Measurements from ENCODE around the gene SIM1. TPM values are rescaled to one million over a fixed set of nuclear protein-coding genes. Genes with fewer than 3 reads are reported as not detected.

SIM1 gene
- total and polyA plus RNA-seq, 2 experiments from 2014 or later, result not detected

DNA sequence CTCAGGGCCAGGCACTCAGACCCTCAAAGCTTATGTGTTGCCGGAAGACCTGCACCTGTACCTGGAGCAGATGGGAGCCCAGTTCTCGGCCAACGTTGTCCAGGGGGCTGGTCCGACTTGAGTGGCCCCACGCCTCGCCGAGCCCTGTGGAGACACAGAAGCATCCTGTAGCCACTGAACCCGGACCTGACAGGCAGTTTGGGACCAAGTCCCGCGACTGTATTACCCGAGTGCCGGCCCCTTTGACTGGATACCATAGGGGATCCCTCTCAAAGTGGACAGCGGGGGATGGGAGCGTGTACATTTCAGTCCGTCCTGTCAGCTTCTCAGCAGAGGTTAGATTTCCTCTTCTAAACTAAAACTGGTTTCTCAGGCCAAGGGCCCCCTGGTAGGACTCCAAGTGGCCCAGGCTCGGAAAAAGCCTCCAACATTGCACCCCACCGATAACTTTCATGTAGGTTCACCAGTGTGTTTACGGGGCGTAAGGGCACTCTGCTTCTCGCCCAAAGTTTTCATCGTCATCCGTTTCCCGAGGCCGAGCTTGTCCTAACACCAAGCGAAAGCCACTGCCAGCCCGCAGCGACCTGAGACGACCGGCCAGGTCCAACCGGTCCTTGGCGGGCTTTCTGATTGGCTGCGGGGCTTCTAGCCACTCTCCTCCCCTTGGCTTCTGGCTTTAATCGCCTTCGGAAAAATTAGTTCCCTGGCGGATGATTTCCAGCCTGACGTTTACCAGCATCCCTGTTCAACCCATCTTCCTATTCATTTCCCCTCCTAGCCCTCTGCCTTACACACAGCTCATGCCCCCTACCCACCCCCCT lies 10.8 kb downstream of the SIM1 start:
- H3K4me1 ChIP-seq (ENCODE audit: low read depth), result no peaks in the 10 kb centered on the region
- peaks cover 100% of the 10 kb centered on the region for H3K27me3 ChIP-seq
- no peaks in the 10 kb centered on the region for H3K9me3 ChIP-seq (ENCODE audit: low read depth)
- TF ChIP-seq, protein P1, sequence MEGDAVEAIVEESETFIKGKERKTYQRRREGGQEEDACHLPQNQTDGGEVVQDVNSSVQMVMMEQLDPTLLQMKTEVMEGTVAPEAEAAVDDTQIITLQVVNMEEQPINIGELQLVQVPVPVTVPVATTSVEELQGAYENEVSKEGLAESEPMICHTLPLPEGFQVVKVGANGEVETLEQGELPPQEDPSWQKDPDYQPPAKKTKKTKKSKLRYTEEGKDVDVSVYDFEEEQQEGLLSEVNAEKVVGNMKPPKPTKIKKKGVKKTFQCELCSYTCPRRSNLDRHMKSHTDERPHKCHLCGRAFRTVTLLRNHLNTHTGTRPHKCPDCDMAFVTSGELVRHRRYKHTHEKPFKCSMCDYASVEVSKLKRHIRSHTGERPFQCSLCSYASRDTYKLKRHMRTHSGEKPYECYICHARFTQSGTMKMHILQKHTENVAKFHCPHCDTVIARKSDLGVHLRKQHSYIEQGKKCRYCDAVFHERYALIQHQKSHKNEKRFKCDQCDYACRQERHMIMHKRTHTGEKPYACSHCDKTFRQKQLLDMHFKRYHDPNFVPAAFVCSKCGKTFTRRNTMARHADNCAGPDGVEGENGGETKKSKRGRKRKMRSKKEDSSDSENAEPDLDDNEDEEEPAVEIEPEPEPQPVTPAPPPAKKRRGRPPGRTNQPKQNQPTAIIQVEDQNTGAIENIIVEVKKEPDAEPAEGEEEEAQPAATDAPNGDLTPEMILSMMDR (IDR thresholded peaks at IDR 0.05; ENCODE audit: low read depth, low read length), result no peak
- H3K36me3 ChIP-seq, result no peaks in the 10 kb centered on the region
- no peak for DNase-seq (ENCODE audit: low read depth in 1 of 2, low spot score in 1 of 2)
- H3K27ac ChIP-seq, result no peak overlapping the region
- H3K4me3 ChIP-seq, result no peak overlapping the region

DNA sequence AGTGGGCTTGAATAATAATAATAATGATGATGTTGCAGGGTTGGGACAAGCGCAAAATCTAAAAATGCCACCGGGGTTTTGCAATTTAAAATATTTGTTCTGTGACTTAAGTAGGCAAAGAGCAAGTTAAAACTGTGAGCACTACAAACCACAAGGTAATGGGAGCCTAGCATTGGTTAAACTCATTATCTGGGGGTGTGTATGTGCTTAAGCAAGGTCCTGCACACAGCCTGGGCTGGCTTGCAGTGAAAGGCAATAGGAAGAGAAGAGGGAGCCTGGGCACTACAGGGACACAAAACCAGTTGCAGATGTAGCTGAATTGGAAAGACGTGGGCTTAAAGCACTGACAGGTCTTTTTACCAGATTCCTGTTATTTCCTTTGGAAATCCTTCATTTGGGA lies 11.7 kb downstream of the SIM1 start:
- H3K36me3 ChIP-seq, result no peaks in the 10 kb centered on the region
- H3K27ac ChIP-seq, result no peak overlapping the region
- H3K4me3 ChIP-seq, result no peak overlapping the region
- H3K27me3 ChIP-seq, result peaks cover 100% of the 10 kb centered on the region
- no peaks in the 10 kb centered on the region for H3K4me1 ChIP-seq (ENCODE audit: low read depth)
- DNase-seq (ENCODE audit: low read depth in 1 of 2, low spot score in 1 of 2), result no peak
- H3K9me3 ChIP-seq (ENCODE audit: low read depth), result no peaks in the 10 kb centered on the region
- TF ChIP-seq, protein P1 (IDR thresholded peaks at IDR 0.05; ENCODE audit: low read depth, low read length), result no peak

DNA sequence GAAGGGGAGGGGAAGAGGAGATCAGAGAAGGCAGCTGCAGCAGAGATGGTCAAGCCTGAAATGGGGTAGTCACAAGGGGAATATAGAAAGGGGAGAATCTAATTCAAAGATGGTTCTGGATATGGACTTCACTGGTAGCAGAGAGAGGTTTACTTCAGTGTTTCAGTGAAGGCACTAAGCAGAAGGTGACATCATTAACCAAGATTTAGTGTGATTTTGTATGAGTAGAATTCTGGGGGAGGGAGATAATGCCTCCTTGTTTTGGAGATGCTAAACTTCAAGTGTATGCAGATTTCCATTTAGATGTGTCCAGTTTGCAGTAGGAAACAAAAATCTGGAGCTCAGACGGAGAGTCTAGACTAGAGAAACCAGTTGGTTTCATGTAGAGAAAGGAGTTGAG lies 13.1 kb downstream of the SIM1 start:
- no peaks in the 10 kb centered on the region for H3K4me1 ChIP-seq (ENCODE audit: low read depth)
- H3K4me3 ChIP-seq, result no peak overlapping the region
- no peaks in the 10 kb centered on the region for H3K36me3 ChIP-seq
- DNase-seq (ENCODE audit: low read depth in 1 of 2, low spot score in 1 of 2), result no peak
- no peaks in the 10 kb centered on the region for H3K9me3 ChIP-seq (ENCODE audit: low read depth)
- peaks cover 100% of the 10 kb centered on the region for H3K27me3 ChIP-seq
- TF ChIP-seq, protein P1 (IDR thresholded peaks at IDR 0.05; ENCODE audit: low read depth, low read length), result no peak
- H3K27ac ChIP-seq, result no peak overlapping the region

DNA sequence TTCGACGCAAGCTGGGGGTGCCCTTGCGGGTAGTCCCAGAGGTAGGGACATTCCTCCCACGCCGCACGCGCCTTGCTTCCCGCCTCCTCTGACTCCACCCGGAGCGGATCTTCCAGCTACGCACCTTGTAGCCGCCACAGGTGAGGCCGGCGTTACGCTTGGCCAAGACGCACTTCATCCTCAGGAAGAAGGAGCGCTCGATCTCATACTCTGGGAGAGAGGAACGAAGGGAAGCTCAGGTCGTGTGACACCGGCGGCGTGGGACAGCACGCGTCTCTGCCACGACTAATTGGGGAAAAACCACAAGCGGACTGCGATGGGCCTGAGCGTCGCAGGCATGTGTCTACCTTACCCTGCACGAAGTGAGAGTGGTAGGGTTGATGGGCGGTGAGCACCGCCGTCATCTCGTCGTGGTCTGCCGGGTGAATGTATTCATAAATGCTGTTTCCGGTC lies 15.5 kb downstream of the SIM1 start:
- no peak for DNase-seq (ENCODE audit: low read depth in 1 of 2, low spot score in 1 of 2)

DNA sequence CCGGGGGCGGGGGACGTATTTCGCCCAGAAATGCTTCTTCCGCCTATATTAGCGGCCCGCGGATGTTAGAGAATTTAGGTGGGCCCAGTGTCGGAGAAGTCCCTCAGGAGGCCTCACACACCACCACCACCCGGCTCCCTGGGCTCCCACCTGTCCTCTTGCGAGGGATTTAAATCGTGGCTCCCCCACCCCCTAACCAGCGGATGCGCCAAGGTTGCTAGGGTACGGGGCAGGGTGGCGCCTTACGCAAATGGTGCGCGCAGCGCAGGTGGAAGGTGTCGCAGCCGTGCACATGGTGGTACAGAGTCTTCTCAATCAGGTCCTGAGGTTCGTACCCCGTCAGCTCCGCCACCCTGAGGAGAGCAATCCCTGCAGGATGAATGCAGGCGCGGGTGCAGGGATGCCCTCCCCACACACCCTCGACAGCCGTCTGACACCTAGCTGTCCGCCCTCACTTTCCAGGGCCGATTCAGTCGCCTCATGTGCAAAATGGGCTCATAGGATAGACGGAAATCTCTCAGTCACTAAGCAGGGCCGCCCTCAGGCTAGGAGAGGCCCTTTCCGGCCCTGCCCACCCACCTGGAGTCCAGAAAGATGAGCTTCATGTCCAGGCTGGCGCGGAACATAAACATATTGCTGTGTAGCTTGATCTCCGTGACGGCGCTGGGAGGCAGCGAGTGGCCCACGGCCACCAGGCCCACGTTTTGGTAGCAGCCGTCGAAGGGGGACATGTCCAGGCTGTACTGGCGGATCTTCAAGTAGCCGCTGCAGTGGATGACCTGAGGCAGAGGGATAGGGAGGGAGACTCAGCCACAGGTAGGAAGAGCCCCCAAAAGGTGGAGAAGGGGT lies 16.6 kb downstream of the SIM1 start:
- Histone ChIP-seq H3K27me3 (peaks cover 100% of the 10 kb centered on the region), H3K9me3 (ENCODE audit: low read depth) (no peaks in the 10 kb centered on the region), H3K4me3 (no peak overlapping the region), H3K27ac (no peak overlapping the region), H3K4me1 (ENCODE audit: low read depth) (no peaks in the 10 kb centered on the region), H3K36me3 (no peaks in the 10 kb centered on the region)
- TF ChIP-seq, protein P1 (IDR thresholded peaks at IDR 0.05; ENCODE audit: low read depth, low read length), result no peak
- no peak for DNase-seq (ENCODE audit: low read depth in 1 of 2, low spot score in 1 of 2)

More for the DNA sequence above, 15.5 kb downstream of the SIM1 start:
- no peak overlapping the region for H3K27ac ChIP-seq
- peaks cover 100% of the 10 kb centered on the region for H3K27me3 ChIP-seq
- H3K9me3 ChIP-seq (ENCODE audit: low read depth), result no peaks in the 10 kb centered on the region
- H3K4me1 ChIP-seq (ENCODE audit: low read depth), result no peaks in the 10 kb centered on the region
- TF ChIP-seq, protein P1 (IDR thresholded peaks at IDR 0.05; ENCODE audit: low read depth, low read length), result no peak
- H3K4me3 ChIP-seq, result no peak overlapping the region
- H3K36me3 ChIP-seq, result no peaks in the 10 kb centered on the region

Data from cardiac muscle cell (in vitro differentiated cells and primary cell).